HL-60 (cell line): ENCODE measurements around the gene MELK.

Experiments used
- CTCF ChIP-seq: IDR thresholded peaks from one replicate; pipeline ENCODE4 v1.5.1; 2011; ENCODE audit warnings: low read length, control low read depth, inconsistent platforms; ENCODE audit not compliant: insufficient read depth
- GABPA ChIP-seq: IDR thresholded peaks from 2 replicates; pipeline ENCODE4 v1.6.1; 2012; ENCODE audit warnings: low read depth
- POLR2AphosphoS5 ChIP-seq: IDR thresholded peaks from 2 replicates; pipeline ENCODE4 v1.6.1; 2012; ENCODE audit warnings: low read depth
- REST ChIP-seq: IDR thresholded peaks from 2 replicates; pipeline ENCODE4 v1.6.1; 2012; ENCODE audit warnings: low read depth; ENCODE audit not compliant: insufficient replicate concordance

GRCh38 chr9:36571333-36571732, 1.4 kb upstream of the MELK start:
- no peak for TF ChIP-seq CTCF
- no peak for TF ChIP-seq REST
- no peak for TF ChIP-seq POLR2AphosphoS5
- no peak for TF ChIP-seq GABPA
